Myocyte (in vitro differentiated cells): Measurements from ENCODE around the gene WDR26. TPM values are rescaled to one million over a fixed set of nuclear protein-coding genes. Genes with fewer than 3 reads are reported as not detected.
"Not testable (repeated sequence)": the region's sequence is repeated elsewhere in the genome, so short reads cannot be mapped to it uniquely, and the experiment has no call there.

Source experiments
- DNase-seq: peaks from one replicate; pipeline ENCODE4 v3.0.0-alpha.2; 2012; ENCODE audit warnings: low read depth
- microRNA-seq: library from miRNA; unstranded; fragments of <30 nt; microRNA quantifications from one replicate; pipeline ENCODE4, GENCODE V29; 2016
- total RNA-seq: library from RNA; depleted of rRNA; stranded (reverse); fragments of >200 nt; gene quantifications from 2 replicates; pipeline ENCODE4 v1.2.3, GENCODE V29; 2014

Gene WDR26
- total RNA-seq, 1 donor from 2014 or later = 60.6 TPM

DNA sequence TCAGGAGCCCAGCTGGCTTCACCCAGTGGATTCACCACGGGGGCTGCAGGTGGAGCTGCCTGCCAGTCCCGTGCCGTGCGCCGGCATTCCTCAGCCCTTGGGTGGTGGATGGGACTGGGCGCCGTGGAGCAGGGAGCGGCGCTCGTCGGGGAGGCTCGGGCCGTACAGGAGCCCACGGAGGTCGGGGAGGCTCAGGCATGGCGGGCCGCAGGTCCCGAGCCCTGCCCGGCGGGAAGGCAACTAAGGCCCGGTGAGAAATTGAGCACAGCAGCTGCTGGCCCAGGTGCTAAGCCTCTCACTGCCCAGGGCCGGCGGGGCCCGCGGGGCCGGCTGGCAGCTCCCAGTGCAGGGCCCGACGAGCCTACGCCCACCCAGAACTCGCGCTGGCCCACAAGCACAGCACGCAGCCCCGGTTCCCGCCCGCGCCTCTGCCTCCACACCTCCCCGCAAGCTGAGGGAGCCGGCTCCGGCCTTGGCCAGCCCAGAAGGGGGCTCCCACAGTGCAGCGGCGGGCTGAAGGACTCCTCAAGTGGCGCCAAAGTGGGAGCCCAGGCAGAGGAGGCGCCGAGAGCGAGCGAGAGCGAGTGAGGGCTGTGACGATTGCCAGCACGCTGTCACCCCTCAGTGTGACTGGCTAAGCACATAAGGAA is 82.0 kb downstream of the WDR26 start:
- not testable (repeated sequence) for DNase-seq

DNA sequence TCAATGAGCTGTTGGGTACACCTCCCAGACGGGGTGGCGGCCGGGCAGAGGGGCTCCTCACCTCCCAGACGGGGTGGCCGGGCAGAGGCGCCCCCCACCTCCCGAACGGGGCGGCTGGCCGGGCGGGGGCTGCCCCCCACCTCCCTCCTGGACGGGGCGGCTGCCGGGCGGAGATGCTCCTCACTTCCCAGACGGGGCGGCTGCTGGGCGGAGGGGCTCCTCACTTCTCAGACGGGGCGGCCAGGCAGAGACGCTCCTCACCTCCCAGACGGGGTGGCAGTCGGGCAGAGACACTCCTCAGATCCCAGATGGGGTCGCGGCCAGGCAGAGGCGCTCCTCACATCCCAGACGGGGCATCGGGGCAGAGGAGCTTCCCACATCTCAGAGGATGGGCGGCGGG is 84.9 kb downstream of the WDR26 start:
- DNase-seq = not testable (repeated sequence)

DNA sequence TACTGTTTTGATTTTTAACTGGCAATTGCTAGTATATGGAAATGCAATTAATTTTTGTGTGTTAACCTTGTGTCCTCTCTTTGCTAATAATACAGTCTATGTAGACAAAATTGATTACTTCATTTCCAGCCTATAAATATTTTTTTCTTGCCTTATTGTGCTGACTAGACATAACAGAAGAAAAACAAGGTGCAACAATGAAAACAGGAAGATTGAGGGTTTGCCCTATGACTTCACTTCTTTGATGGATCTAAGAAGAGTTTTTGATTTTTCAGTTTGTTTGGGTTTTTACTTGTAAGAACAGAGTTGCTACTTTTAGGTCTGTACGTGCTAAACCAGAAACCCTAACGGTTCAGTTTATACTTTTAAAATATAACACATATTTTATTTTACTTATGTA is 86.5 kb downstream of the WDR26 start:
- no peak for DNase-seq

DNA sequence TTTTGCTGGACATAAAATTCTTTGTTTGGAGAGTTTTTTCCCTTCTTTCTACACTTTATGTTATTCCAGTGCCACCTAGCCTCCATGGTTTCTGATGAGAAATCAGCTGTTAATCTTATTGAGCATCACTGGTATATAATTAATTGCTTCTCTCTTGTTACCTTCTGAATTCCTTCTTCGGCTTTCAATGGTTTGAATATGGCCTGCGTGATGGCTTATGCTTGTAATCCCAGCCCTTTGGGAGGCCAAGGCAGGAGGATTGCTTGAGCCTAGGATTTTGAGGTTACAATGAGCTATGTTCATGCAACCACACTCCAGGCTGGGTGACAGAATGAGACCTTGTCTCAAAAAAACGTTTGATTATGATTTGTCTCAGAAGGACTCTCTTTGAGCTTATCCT is 90.9 kb downstream of the WDR26 start:
- peak; percentile 6 for DNase-seq

DNA sequence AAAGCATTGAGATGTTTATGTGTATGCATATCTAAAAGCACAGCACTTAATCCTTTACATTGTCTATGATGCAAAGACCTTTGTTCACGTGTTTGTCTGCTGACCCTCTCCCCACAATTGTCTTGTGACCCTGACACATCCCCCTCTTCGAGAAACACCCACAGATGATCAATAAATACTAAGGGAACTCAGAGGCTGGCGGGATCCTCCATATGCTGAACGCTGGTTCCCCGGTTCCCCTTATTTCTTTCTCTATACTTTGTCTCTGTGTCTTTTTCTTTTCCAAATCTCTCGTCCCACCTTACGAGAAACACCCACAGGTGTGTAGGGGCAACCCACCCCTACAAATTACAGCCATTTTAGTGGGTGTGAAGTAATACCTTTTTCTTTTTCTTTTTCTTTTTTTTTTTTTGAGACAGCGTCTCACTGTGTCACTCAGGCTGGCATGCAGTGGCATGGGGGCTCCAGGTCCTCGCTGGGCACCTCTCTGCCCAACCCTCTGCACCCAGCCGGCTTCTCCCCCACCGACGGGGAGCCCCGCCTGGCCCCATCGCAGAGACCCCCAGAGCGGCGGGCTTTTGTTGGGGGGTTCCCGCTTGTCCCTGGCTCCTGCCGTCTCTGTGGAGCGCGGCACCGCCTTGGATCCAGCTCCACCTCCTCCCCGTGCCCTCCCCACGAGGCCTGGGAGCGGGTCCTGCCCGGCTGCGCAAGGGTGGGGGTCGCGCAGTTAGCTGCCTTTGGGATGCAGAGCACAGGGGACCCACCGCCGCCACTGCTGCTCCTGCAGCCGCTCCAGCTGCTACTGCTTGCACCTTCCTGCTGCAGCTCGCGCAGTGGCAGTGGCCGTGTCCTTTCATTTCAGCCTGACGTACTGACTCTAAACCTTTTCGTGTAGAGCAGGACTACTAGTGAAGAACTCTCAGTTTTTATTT is 93.9 kb downstream of the WDR26 start:
- not testable (repeated sequence) for DNase-seq

DNA sequence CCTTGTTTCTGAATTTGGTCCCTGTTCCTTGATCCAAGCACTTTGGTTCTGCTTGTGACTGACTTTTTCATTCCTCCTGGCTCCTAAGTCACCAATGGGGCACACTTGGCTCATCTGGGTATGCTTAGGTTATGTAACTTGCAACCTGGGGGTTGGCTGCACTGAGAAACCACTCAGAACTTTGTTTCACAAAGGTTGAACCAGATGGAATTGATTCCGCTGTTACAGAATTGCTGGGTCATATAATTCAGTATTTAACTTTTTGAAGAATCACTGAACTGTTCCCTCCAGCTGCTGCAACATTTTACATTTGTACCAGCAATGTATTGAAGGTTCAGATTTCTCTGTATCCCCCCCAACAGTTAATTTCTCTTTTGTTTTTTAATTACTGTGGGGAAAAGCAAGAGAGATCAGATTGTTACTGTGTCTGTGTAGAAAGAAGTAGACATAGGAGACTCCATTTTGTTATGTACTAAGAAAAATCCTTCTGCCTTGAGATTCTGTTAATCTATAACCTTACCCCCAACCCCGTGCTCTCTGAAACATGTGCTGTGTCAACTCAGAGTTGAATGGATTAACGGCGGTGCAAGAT is 95.1 kb downstream of the WDR26 start:
- no peak for DNase-seq

DNA sequence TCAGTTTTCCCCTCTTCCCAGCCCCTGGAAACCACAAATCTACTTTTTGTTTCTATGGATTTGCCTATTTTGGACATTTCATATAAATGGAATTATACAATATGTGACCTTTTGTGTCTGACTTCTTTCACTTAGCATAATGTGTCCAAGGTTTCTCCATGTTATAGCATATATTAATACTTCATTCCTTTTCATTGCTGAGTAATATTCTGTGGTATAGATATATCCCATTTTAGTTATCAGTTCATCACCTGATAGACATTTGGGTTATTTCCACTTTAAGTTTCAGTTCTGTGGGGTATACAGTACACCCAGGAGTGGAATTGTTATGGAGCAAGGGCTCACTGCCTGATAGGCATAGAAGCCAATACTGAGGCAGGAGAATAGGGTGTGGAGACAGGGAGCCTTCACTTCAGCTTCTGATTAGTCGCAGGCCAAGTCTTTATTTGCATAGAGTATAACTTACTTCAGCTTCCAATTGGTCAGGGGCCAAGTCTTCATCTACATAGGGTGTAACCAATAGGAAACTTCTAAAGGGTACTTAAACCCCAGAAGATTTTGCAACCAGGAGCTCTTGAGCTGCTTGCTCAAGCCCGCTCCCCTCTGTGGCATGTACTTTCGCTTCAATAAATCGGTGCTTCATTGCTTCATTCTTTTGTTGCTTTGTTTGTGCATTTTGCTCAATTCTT is 96.3 kb downstream of the WDR26 start:
- DNase-seq = no peak

Small RNAs within 50 kb of the gene (microRNA-seq; reads per million reads assigned to microRNA genes)
- not detected for gene MIR4742

Other genes with a start within 250 kb of the WDR26 start
- 14.9 and 20.1 TPM in 2 replicates for gene NVL, start 104.6 kb downstream of the WDR26 start, total RNA-seq
- gene CNIH4, start 77.9 kb downstream of the WDR26 start, total RNA-seq = 26.2 and 45.6 TPM in 2 replicates
- gene CNIH3, start 181.5 kb upstream of the WDR26 start, total RNA-seq = 6.3 and 14.7 TPM in 2 replicates